A673 (cell line): Measurements from ENCODE around the gene PYGO1. TPM values are rescaled to one million over a fixed set of nuclear protein-coding genes. Genes with fewer than 3 reads are reported as not detected.

Experiments
- BruUV-seq: library from RNA; stranded (reverse); fragments of 400-500 nt; replicated peaks from 2 replicates; lab custom pipeline; 2021; lab: Mats Ljungman, UMichigan
- CTCF ChIA-PET: fragments of 300-600 bp; sonication (Branson Sonifier 250); formaldehyde crosslinking; loops from one replicate; lab custom pipeline; 2022; ENCODE audit warnings: antibody characterized with exemption; lab: Charles Lee
- POLR2A ChIA-PET: fragments of 300-600 bp; sonication (Branson Sonifier 250); formaldehyde crosslinking; loops from one replicate; lab custom pipeline; 2022; ENCODE audit warnings: antibody characterized with exemption; ENCODE audit not compliant: low non-redundant PET; lab: Charles Lee
- DNase-seq: peaks from one replicate; pipeline ENCODE4 v3.0.0-alpha.2; 2015; ENCODE audit warnings: low spot score
- H3K27ac ChIP-seq: fragments of 200-600 bp; sonication (generic); 2 replicates; pipeline ENCODE4 v1.5.1; 2016; ENCODE audit warnings: mixed run types, low read depth, mild to moderate bottlenecking, mixed read lengths, antibody characterized with exemption, low read length; ENCODE audit not compliant: poor library complexity, severe bottlenecking
- H3K27me3 ChIP-seq: fragments of 200-600 bp; sonication (generic); replicated peaks from 2 replicates; pipeline ENCODE4 v1.6.1; 2017; ENCODE audit warnings: mixed run types, low read depth, mild to moderate bottlenecking, mixed read lengths, antibody characterized with exemption, low read length; ENCODE audit not compliant: insufficient read depth, poor library complexity
- H3K36me3 ChIP-seq: fragments of 200-600 bp; sonication (generic); 2 replicates; pipeline ENCODE4 v1.6.1; 2016; ENCODE audit warnings: mixed run types, mild to moderate bottlenecking, mixed read lengths, antibody characterized with exemption, low read length; ENCODE audit not compliant: insufficient read depth, poor library complexity, severe bottlenecking
- H3K4me1 ChIP-seq: fragments of 200-600 bp; sonication (generic); 2 replicates; pipeline ENCODE4 v1.6.1; 2017; ENCODE audit warnings: mixed run types, mild to moderate bottlenecking, mixed read lengths, antibody characterized with exemption, low read length; ENCODE audit not compliant: insufficient read depth, poor library complexity, severe bottlenecking
- H3K4me3 ChIP-seq: fragments of 200-600 bp; sonication (generic); 2 replicates; pipeline ENCODE4 v1.5.1; 2016; ENCODE audit warnings: low read depth, mixed run types, mild to moderate bottlenecking, mixed read lengths, low read length; ENCODE audit not compliant: poor library complexity, severe bottlenecking
- H3K9me3 ChIP-seq: fragments of 200-600 bp; sonication (generic); 2 replicates; pipeline ENCODE4 v1.6.1; 2016; ENCODE audit warnings: mixed run types, low read depth, mild to moderate bottlenecking, mixed read lengths, antibody characterized with exemption, low read length; ENCODE audit not compliant: poor library complexity, severe bottlenecking
- CTCF ChIP-seq: fragments of 300-800, 200-600 bp; sonication (generic); conservative IDR thresholded peaks from 2 replicates; pipeline ENCODE4 v1.5.1; 2017; ENCODE audit warnings: low read depth, mild to moderate bottlenecking, antibody characterized with exemption, low read length, moderate library complexity, mixed read lengths
- EZH2 ChIP-seq: fragments of 200-600 bp; sonication (generic); IDR thresholded peaks from 2 replicates; pipeline ENCODE4 v1.6.1; 2017; ENCODE audit warnings: borderline replicate concordance, low read depth, mild to moderate bottlenecking, mixed read lengths, antibody characterized with exemption, low read length; ENCODE audit not compliant: poor library complexity, severe bottlenecking
- intact Hi-C: fragments of 100-400 bp; cut with micrococcal nuclease; formaldehyde crosslinking; loops from one replicate; pipeline ENCODE4 v1.10.0; 2022; ENCODE audit not compliant: unreplicated experiment
- total RNA-seq: library from RNA; stranded (reverse); gene quantifications from 2 replicates; pipeline ENCODE4 v1.2.3, GENCODE V29; 2021

Gene PYGO1
- total RNA-seq, 1 experiment from 2014 or later = 6.8 TPM

- Histone ChIP-seq H3K4me3 (no peak overlapping the region), H3K4me1 (no peaks in the 10 kb centered on the region), H3K36me3 (no peaks in the 10 kb centered on the region), H3K27me3 (no peaks in the 10 kb centered on the region), H3K9me3 (no peaks in the 10 kb centered on the region), H3K27ac (no peak overlapping the region)
- TF ChIP-seq EZH2 (no peak), CTCF (no peak)
- intact Hi-C loops = no loop called here
- DNase-seq = no peak
- CTCF ChIA-PET = no interaction called here
- BruUV-seq = no TSS peak
- POLR2A ChIA-PET = no interaction called here
These were observed 14.9 kb downstream of the PYGO1 start for GRCh38 chr15:55573224-55573623.

- H3K4me3 ChIP-seq = no peak overlapping the region
- H3K4me1 ChIP-seq = no peaks in the 10 kb centered on the region
- POLR2A ChIA-PET = no interaction called here
- H3K27ac ChIP-seq = no peak overlapping the region
- no peaks in the 10 kb centered on the region for H3K9me3 ChIP-seq
- TF ChIP-seq EZH2 (no peak), CTCF (peak; percentile 23; the same call in 1 of the 2 replicates)
- intact Hi-C loops = no loop called here
- H3K27me3 ChIP-seq = no peaks in the 10 kb centered on the region
- CTCF ChIA-PET = no interaction called here
- DNase-seq = no peak
- H3K36me3 ChIP-seq = no peaks in the 10 kb centered on the region
- BruUV-seq = no TSS peak
These were observed 23.6 kb downstream of the PYGO1 start for GRCh38 chr15:55564347-55565145.

- H3K9me3 ChIP-seq = no peaks in the 10 kb centered on the region
- no peak overlapping the region for H3K27ac ChIP-seq
- intact Hi-C loops = no loop called here
- no peak overlapping the region for H3K4me3 ChIP-seq
- ChIA-PET POLR2A (no interaction called here), CTCF (no interaction called here)
- no TSS peak for BruUV-seq
- no peak for DNase-seq
- H3K27me3 ChIP-seq = no peaks in the 10 kb centered on the region
- no peaks in the 10 kb centered on the region for H3K4me1 ChIP-seq
- no peaks in the 10 kb centered on the region for H3K36me3 ChIP-seq
- TF ChIP-seq CTCF (no peak), EZH2 (no peak)
These were observed 25.5 kb downstream of the PYGO1 start for GRCh38 chr15:55562601-55563000.
